Measurements from ENCODE around the gene MC1R.

Gene MC1R

GRCh38 chr16:89936034-89936433 lies 17.4 kb downstream of the MC1R start:
- DNase-seq = no peak

- no peak for DNase-seq
Measured at GRCh38 chr16:89936508-89936907, 17.8 kb downstream of the MC1R start.

GRCh38 chr16:89936981-89937380 lies 18.3 kb downstream of the MC1R start:
- DNase-seq = no peak

- DNase-seq = no peak
Measured at GRCh38 chr16:89938175-89938885, 19.7 kb downstream of the MC1R start.

DNA sequence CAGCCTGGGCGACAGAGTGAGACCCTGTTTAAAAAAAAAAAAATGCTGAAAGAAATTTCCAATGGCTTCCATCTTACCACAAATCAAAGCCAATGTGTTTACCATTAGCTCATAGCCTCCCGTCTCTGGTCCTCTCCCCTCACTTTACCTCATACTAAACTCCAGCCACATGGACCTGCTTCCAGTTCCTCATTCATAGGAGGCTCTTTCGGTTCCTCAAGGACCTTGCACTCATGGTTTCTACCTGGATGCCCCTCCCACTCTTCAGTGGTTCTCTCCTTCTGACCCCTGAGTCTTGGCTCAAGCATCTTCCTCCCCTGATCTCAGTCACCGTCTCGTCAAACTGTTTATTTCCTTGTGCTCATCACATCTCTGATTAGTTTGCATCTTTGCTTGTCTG lies 26.1 kb downstream of the MC1R start:
- no peak for DNase-seq

DNA sequence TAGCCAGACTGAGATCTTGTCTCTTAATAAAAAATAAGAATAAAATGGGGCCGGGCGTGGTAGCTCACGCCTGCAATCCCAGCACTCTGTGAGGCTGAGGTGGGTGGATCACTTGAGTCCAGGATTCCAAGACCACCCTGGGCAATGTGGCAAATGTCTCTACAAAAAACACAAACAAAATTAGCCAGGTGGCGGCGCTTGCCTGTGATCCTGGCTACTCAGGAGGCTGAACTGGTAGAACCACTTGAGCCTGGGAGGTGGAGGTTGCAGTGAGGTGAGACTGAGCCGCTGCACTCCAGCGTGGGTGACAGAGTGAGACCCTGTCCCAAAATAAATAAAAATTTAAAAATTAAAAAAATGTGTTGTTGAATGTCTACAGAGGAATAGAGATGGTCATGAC lies 27.0 kb downstream of the MC1R start:
- no peak for DNase-seq

DNA sequence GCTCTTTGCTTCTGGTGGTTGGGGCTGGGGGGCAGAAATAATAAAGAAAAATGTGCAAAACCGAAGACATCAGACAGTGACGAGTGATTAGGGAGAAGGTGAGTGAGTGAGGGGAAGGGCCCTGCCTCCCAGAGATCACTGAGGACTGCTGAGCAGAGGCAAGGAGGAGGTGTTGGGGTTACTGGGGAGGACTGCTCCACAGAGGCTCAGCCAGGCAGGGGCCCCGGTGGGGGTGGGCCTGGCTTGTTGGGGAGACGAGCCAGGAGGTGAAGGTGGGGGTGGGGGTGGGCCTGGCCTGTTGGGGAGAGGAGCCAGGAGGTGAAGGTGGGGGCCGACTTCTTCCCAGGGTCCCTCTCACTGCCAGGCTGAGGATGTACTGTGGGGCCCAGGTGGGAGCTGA lies 27.9 kb downstream of the MC1R start:
- no peak for DNase-seq

DNA sequence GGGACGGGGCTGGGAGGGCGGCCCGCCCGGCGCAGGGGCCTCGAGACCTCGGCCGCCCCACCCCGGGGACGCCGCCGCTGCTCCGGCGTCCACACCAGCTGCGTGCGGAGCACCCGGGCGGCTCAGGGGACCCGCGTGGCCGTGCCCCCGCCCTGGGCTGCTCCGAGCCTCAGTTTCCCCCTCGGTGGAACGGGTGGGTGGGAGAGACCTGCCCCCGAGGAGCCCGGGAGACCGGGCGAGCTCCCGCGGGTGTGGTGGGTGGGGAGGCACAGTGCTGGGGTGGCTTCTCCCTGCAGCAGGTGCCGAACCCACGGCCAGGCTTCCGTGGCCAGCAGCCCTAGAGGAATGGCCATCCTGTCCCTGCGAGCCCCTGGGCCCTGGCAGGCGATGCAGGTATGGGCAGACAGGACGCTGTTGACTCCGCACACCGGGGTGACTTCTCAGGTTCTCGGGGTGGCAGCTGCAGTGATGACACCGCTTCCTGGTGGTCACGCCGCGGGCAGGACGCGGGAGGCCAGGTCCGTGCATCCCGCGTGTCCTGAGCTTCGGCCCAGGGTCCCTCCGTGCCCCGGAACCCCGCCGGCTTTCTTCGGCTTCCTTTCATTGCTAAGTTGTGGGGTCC lies 30.6 kb downstream of the MC1R start:
- no peak for DNase-seq

DNA sequence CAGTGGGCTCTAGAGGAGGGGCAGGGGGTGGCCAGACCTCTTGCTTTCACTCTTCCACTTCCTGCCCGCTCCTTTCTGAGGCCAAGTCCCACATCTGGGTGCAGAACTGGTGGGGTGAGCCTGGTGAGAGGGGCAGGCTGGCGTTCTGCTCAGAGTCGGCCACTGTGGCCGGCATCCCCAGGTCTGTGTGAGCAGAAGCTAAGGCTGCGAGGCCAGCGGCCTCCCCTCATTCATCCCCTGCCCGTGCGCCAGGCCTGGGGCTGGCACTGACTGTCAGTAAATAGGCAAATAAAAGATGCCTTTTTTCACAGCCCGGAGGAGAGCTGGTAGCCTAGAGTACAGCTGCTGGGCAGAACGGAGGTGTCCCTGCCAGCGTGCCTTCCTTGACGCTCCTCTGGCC lies 31.1 kb downstream of the MC1R start:
- DNase-seq = no peak

DNA sequence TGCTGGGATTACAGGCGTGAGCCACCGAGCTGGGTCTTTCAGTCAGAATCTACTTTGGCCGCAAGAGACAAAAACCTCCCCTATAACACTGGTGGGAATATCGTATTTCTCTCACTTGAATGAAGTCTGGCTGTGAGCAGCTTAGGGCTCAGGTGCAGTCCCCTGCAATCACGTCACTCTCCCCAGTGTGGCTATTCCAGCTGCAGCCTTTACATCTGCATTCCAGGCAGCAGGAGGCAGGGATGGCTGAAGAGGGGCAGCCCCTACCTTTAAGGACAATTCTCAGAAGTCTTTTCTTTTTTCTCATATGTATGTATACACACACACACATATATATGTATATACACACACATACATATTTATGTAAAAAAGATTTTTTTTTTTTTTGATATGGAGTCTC lies 32.8 kb downstream of the MC1R start:
- no peak for DNase-seq

- DNase-seq = no peak
Measured at GRCh38 chr16:89952049-89952448, 33.4 kb downstream of the MC1R start.

DNA sequence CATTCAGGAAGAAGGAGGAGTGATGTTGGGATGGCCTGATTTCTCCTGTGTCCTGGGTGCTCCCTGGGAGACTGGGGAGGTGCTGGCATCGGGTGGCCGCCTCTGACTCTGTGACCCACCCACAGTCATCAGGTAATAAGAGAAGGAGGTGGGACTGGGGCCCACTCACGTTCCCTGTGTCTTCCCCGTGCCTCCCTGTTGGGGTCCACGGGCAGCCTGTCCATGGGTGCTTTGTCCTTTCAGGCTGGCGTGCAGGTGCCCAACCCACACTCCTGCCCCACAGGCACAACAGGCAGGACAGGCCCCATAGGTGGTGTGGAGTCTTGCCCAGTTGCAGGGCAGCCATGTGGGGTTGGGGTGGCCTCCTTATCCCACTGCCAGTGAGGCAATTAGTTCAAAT lies 33.9 kb downstream of the MC1R start:
- DNase-seq = no peak

DNA sequence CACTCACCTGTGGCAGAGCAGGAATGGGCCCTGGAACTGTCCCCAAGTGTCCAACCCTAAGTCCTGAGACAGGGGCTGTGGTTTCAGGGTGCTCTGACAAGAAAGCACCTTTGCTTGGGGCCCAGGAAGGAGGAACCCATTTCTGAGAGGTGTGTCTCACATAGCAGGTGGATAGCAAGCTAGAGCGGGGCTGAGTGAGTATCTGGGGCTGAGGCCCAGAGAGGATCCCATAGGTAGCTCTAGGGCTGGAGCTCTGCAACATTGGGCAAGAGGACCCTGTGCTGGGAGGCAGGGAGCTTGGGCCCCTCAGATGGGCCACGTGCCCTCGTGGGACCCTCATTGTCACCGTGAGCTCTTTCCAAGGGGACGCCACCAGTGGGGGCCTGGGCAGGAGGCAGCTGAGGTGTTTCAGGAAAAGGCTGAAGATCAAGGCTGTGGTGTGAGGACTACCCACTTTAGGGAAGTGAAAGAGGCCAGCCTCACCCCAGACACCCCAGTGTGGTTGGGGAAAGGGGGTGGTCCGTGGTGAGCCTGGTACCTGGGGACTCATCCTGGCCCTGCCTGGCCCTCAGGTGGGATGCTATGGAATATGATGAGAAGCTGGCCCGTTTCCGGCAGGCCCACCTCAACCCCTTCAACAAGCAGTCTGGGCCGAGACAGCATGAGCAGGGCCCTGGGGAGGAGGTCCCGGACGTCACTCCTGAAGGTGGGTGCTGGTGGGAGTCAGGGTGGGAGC lies 35.2 kb downstream of the MC1R start:
- no peak for DNase-seq

DNA sequence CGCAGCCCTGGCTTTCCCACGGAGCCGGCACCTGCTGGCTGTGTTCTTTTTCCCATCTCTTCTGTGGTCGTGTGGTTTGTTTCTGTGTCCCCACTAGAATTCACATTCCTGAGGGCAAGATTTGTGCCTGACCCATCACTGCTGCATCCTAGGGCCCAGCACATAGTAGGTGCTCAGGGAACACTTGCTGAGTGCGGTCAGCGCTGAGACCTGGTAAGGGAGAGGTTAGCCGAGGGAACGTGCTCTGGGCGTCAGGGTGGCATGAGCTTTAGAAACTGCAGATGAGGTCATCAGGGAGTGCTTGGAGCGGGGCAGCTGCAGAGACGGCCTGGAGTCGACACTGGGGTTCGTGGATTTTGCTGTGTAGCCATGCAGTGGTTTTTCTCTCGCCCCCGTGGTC lies 35.8 kb downstream of the MC1R start:
- DNase-seq = no peak

- no peak for DNase-seq
Measured at GRCh38 chr16:89955001-89955685, 36.5 kb downstream of the MC1R start.

GRCh38 chr16:89956505-89957215 lies 38.0 kb downstream of the MC1R start:
- no peak for DNase-seq

GRCh38 chr16:89957216-89957785 lies 38.6 kb downstream of the MC1R start:
- DNase-seq = no peak

- DNase-seq = peak; percentile 49
Measured at GRCh38 chr16:89958068-89958467, 39.4 kb downstream of the MC1R start.

DNA sequence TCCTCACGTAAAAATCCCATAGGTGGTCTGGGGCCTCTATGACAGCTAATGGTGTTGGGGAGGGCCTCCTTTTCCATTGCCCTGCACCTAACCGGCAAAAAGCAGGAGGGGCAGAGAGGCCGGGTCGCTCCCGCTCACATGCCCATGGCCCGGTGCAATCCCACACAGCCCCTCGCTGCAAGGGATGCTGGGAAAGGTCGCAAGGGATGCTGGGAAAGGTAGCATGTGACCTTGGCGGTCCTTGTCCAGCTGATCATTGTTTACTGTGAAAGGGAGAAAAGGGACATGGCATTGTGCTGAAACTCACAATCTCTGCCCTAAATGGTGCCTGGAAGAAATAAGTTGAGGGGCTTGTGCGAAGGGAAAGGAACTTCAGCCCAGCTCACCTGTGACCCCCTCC lies 39.9 kb downstream of the MC1R start:
- no peak for DNase-seq

- no peak for DNase-seq
Measured at GRCh38 chr16:89960966-89961365, 42.3 kb downstream of the MC1R start.

DNA sequence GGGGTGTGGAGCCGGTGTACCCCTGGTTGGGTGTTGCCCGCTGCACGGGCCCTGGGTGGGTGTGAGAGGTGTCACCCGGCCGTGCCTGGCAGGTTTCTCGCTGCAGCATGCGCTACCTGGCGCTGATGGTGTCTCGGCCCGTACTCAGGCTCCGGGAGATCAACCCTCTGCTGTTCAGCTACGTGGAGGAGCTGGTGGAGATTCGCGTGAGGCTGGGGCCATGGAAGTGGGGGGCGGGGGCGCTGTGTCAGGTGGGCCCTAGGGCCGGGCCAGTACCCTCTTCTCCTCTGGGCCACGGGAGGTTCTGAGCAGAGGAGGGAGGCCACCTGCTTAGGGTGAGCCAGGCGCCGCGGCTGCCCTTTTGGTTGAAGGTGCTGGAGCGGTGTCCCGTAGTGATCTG lies 43.3 kb downstream of the MC1R start:
- no peak for DNase-seq

GRCh38 chr16:89962754-89963498 lies 44.3 kb downstream of the MC1R start:
- DNase-seq = no peak
